Urinary bladder (tissue), 4 donors: ENCODE measurements around the gene TWIST1. TPM values are rescaled to one million over a fixed set of nuclear protein-coding genes. Genes with fewer than 3 reads are reported as not detected.

Experiments
- DNase-seq: peaks from one replicate; pipeline ENCODE4 v3.0.0-alpha.2; 2015; ENCODE audit errors: extremely low spot score
- H3K27ac ChIP-seq: one replicate; pipeline ENCODE4 v1.5.1; 2013; ENCODE audit warnings: low read depth, mild to moderate bottlenecking, moderate library complexity
- H3K36me3 ChIP-seq: one replicate; pipeline ENCODE4 v1.6.1; 2013; ENCODE audit warnings: mild to moderate bottlenecking, moderate library complexity; ENCODE audit not compliant: insufficient read depth
- H3K4me1 ChIP-seq: one replicate; pipeline ENCODE4 v1.6.1; 2013; ENCODE audit warnings: mild to moderate bottlenecking, moderate library complexity; ENCODE audit not compliant: insufficient read depth
- H3K4me3 ChIP-seq: one replicate; pipeline ENCODE4 v1.5.1; 2013; ENCODE audit warnings: low read depth, low read length
- WGBS: extraction: QIAGEN DNeasy Blood & Tissue Kit; methylation state at CpG from one replicate; pipeline ENCODE4 v1.1.7; 2013; 5-methylcytosine and 5-hydroxymethylcytosine counted together
- polyA plus RNA-seq: library from polyadenylated mRNA; stranded (reverse); fragments of 200-250 nt; gene quantifications from one replicate; pipeline ENCODE4 v1.2.3, GENCODE V29; 2013
- total RNA-seq: library from RNA; depleted of rRNA; stranded (reverse); fragments of >200 nt; gene quantifications from one replicate; pipeline ENCODE4 v1.2.3, GENCODE V29; 2014
- donor health status: healthy with polysubstance abuse.
- donor health status: healthy.

Gene TWIST1
- total and polyA plus RNA-seq, 2 donors: 22.9 to 28.4 TPM

DNA sequence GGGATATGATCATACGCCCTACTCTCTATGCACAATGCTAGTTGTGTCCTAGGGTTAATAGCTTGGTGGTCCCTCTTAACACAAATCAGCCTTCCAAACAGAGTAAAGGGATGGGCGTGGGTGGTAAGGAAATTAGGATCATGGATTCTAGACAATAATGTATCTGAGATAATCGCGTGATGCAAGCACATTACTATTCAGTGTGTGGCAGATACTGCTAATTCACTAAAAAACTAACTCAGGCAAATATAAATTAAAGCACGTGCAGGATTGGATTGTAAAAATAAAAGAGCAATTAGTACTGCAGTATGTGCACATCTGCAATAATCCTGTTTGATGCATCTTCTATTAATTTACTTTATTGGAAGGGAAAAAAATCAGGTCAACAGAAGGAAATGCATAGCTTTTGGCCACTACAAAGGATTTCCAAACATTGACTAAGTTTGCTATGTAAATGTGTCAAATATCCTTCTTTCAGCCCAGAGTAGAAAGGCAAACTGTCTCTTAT lies 22.0 kb downstream of the TWIST1 start:
- WGBS: 82% methylated on average over 5 of the region's 5 CpGs

DNA sequence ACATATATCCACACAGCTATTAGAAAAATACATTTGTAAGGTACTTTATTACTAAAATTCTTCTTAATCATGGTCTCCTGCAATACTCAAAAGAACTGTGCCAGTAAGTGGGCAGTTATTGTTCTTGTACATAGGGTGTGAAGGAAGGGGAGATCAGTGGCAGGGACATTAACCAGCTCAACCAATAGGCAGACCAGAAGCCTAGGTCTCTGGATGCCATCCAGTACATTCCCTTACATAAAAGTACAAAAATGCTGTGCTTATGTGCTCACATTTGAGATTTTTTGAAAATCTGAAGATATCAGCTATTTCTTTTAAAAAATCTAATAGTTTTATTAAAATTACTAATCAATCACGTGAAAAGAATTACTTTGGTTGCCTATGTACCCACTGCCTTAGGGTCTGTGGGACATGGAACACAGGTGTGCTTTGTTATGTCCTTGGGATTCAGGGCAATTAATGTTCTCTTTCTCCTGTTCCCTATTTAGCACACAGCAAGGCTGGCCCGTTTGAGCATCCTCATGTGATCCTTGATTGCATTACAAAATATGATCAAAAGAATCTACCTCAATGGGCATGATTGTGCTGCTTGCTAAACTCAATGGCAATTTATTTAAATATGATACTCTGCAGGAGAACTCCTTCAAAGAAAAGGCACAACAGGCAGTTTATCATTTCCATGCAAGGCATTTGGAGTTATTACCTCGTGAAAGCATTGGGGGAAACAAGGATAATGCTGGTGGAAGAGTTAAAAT lies 22.7 kb downstream of the TWIST1 start:
- Histone ChIP-seq H3K36me3 (no peaks in the 10 kb centered on the region), H3K4me3 (no peak overlapping the region), H3K4me1 (no peaks in the 10 kb centered on the region), H3K27ac (no peak overlapping the region)
- WGBS: 75% methylated on average over 3 of the region's 3 CpGs
- DNase-seq: no peak

More for the DNA sequence above, 22.0 kb downstream of the TWIST1 start:
- DNase-seq: no peak
- Histone ChIP-seq H3K4me3 (no peak overlapping the region), H3K4me1 (no peaks in the 10 kb centered on the region), H3K36me3 (no peaks in the 10 kb centered on the region), H3K27ac (no peak overlapping the region)

DNA sequence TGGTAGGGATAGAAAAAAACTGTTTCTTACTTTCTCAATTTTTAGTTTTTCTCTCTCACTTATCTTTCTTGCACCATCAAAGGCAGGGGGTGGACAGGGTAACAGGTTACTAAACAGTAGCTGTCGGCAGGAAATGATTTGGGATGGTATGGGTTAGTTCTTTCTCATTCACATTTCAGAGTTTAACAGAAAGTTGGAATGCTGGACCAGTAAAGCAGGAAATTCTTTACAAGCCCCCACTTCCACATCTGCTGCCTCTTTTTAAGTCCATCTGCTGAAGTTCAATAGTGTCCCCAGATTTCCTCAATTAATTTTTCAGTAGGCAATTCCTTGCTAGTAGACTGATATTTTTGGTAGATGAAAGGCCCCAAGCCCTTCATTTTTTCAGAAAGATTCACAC lies 23.3 kb downstream of the TWIST1 start:
- Histone ChIP-seq H3K4me1 (no peaks in the 10 kb centered on the region), H3K36me3 (no peaks in the 10 kb centered on the region), H3K27ac (no peak overlapping the region), H3K4me3 (no peak overlapping the region)
- 82% methylated on average over 1 of the region's 1 CpG for WGBS
- no peak for DNase-seq

DNA sequence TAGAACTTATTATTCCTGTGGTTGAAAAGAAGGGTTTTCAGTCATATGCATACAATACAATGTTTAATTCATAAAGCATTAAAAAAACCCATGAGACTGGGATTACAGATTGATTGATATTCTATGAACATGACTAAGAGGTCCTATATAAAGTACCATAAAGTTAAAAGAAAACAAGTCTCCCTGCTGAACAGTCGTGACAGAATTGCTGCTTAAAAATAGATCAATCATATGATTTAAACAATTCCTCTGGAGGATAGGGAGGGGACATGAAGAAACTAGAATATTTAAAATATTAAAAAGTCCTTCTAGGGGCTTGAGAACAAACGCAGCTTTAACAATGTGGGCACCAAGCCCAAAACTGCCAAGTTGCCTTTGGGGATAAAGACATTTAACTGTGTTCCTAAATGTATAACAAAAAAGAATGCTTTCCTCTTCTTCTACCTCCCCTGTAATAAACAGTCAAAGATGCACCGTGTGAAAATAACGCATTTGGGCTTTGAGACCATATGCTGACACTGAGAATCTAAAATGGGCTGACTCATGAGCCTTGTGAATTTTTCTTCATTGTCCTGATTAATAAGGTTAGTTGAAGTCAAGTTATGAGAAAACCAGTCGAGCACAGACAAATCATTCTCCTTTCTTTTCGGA lies 25.8 kb downstream of the TWIST1 start:
- DNase-seq: no peak
- H3K4me3 ChIP-seq: no peak overlapping the region
- H3K27ac ChIP-seq: no peak overlapping the region
- H3K4me1 ChIP-seq: no peaks in the 10 kb centered on the region
- no peaks in the 10 kb centered on the region for H3K36me3 ChIP-seq
- WGBS: 81% methylated on average over 6 of the region's 6 CpGs

DNA sequence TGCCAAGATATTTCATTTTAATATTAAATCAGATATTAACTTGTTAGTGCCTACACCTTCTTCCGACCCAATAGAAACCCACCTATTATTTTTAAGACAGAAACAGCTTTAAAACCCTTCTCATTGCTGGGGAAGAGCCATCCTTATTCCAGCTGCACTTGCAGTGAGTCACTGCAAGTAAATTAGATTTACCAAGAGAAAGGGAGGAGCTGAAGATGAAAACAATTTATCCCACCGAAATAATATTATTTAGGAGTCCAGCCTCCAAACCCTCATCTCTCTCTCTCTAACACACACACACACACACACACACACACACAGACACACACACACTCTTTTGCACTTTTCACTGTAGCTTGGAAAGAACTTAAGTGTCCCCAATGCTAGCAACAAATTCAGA lies 26.9 kb downstream of the TWIST1 start:
- Histone ChIP-seq H3K27ac (no peak overlapping the region), H3K4me3 (no peak overlapping the region), H3K4me1 (no peaks in the 10 kb centered on the region), H3K36me3 (no peaks in the 10 kb centered on the region)
- WGBS: 83% methylated on average over 2 of the region's 2 CpGs
- DNase-seq: no peak

DNA sequence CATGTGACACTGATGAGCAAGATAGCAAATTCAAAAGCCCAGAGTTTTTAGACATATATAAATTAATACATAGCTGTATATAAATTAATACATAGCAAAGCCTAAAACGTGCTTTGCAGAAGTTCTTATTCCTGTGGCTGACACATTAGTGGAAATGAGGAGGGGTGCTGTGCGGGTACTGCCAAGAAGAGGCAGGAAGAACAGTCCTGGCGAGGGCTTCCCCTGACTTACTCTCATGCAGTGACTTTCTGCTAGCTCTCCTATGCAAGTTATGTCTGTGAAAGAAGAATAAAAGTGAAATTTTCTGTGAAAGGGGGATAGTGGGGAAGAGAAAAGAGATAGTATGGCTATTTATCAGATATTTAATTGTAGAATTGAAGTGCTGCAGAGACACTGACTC lies 27.6 kb downstream of the TWIST1 start:
- Histone ChIP-seq H3K4me3 (no peak overlapping the region), H3K27ac (no peak overlapping the region), H3K36me3 (no peaks in the 10 kb centered on the region), H3K4me1 (no peaks in the 10 kb centered on the region)
- 64% methylated on average over 3 of the region's 3 CpGs for WGBS
- no peak for DNase-seq

DNA sequence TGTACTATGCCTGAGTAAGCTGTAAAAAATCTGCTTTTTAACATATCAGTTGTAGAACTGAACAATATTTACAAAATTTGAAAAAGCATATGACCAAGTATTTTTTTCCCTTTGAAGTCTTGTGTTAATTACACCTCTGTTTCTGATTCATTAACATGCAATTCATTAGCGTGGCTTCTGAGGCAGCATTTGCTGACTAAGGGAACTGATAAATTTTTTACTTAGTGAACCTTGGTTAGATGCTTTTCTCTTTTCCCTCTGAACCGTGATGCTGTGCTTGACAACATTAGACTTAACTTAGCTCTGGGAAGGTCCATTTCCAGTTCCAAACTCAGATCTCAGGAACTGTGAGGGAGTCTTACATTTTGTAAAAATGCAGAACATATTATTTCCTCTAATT lies 28.1 kb downstream of the TWIST1 start:
- Histone ChIP-seq H3K4me3 (no peak overlapping the region), H3K27ac (no peak overlapping the region), H3K4me1 (no peaks in the 10 kb centered on the region), H3K36me3 (no peaks in the 10 kb centered on the region)
- WGBS: 79% methylated on average over 2 of the region's 2 CpGs
- no peak for DNase-seq

DNA sequence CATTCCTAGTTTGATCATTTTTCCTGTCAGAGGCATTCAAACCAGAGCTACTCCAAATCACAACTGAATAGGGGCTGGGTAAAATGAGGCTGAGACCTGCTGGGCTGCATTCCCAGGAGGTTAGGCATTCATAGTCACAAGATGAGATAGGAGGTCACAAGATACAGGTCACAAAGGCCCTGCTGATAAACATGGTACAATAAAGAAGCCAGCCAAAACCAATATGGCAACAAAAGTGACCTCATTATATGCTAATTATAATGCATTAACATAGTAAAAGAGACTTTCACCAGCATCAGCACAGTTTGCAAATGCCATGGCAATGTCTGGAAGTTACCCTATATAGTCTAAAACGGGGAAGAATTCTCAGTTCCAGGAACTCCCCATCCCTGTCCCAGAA lies 37.3 kb downstream of the TWIST1 start:
- Histone ChIP-seq H3K4me1 (no peaks in the 10 kb centered on the region), H3K4me3 (no peak overlapping the region), H3K36me3 (no peaks in the 10 kb centered on the region), H3K27ac (no peak overlapping the region)
- no peak for DNase-seq
- WGBS: 60% methylated on average over 1 of the region's 1 CpG

DNA sequence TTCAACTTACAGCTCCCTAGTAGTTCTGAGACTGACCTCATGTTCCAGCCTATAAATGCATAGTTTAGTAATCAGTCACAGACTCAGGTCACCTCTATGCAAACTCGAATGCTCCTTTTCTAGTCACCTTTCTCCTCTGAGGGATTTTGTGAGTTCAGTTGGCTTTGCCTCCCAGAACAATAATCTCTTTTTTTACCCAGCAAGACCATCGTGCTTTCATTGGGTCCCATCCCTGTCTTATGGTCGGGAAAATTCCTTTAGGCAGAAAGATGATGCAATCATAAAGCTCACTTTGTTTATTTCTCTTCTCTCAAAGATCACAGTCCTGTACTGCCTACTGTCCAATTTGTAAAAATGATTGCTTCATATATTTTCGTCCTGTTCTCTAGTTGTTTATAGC lies 38.4 kb downstream of the TWIST1 start:
- Histone ChIP-seq H3K4me3 (no peak overlapping the region), H3K4me1 (no peaks in the 10 kb centered on the region), H3K27ac (no peak overlapping the region), H3K36me3 (no peaks in the 10 kb centered on the region)
- no peak for DNase-seq
- 45% methylated on average over 4 of the region's 4 CpGs for WGBS

DNA sequence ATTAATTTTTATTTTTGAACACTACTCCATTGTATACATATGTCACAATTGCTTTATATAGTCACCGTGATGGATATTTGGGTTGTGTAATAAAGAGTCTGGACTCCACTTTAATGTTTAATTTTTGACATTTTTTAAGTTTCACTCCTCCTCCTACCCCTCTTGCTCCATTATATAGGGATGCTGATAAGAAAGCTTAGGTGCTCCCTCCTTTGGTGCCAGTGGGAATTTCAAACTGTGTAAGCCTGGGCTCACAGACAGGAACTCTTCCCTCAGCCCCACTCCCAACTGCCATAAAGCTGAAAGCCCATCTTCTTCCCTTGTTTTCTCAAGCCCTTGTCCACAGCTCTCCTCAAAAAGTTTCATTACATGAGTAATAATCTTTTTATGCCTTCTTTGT lies 47.6 kb downstream of the TWIST1 start:
- no peaks in the 10 kb centered on the region for H3K36me3 ChIP-seq
- 68% methylated on average over 1 of the region's 1 CpG for WGBS
- no peak overlapping the region for H3K27ac ChIP-seq
- H3K4me1 ChIP-seq: no peaks in the 10 kb centered on the region
- no peak for DNase-seq
- H3K4me3 ChIP-seq: no peak overlapping the region

DNA sequence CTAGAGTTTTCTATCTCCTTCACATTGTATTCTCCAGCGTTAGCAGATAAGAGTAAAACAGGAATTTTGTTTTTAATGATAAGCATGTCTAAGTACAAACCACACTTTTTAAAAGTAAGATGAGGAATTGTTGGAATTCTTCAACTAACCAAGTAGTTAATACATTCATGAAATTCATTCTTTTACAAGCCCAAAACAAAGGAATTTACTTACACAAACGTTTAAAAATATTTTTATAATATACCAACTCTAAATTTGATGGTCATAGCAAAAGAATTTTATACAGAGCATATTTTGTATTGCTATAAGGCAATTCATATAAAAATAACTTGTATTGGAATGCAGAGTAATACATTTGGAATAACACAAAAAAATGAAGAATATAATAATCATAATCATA lies 51.3 kb downstream of the TWIST1 start:
- no peak overlapping the region for H3K27ac ChIP-seq
- H3K4me1 ChIP-seq: no peaks in the 10 kb centered on the region
- no peak overlapping the region for H3K4me3 ChIP-seq
- no peaks in the 10 kb centered on the region for H3K36me3 ChIP-seq
- no peak for DNase-seq
- WGBS: 20% methylated on average over 2 of the region's 2 CpGs

Other genes starting within 250 kb of the TWIST1 start
- not detected for gene FERD3L, start 27.8 kb upstream of the TWIST1 start, total RNA-seq
- 0.16 TPM for gene FERD3L, start 27.8 kb upstream of the TWIST1 start, polyA plus RNA-seq